HepG2 (cell line): ENCODE results near the gene INPP1. TPM values are rescaled to one million over a fixed set of nuclear protein-coding genes. Genes with fewer than 3 reads are reported as not detected.

Experiments used
- CBX2 ChIP-seq, 2 experiments: fragments of 200-600 bp in 1 of 2; sonication (generic); formaldehyde crosslinking in 1 of 2; IDR thresholded peaks; 2 replicates each; pipeline versions ENCODE4 v1.7.0 to v1.8.1; 2018 to 2022; ENCODE audit warnings: low read depth in 2 of 2, low read length in 1 of 2, mild to moderate bottlenecking in 1 of 2, missing genetic modification reagents in 1 of 2
- CENPT ChIP-seq: sonication (generic); formaldehyde crosslinking; IDR thresholded peaks from 2 replicates; pipeline ENCODE4 v1.8.0; 2022; ENCODE audit warnings: low read depth, mild to moderate bottlenecking, moderate library complexity, missing genetic modification reagents
- FUBP1 ChIP-seq: sonication (generic); formaldehyde crosslinking; IDR thresholded peaks from 2 replicates; pipeline ENCODE4 v1.5.1; 2020; ENCODE audit warnings: missing genetic modification reagents, mild to moderate bottlenecking, borderline replicate concordance
- HMG20A ChIP-seq: IDR thresholded peaks from 2 replicates; pipeline ENCODE4 v1.6.1; 2016; ENCODE audit warnings: borderline replicate concordance
- HOXA5 ChIP-seq: sonication (generic); formaldehyde crosslinking; IDR thresholded peaks from 2 replicates; pipeline ENCODE4 v1.4.0; 2020; ENCODE audit warnings: missing genetic modification reagents
- MAFK ChIP-seq, 2 experiments: IDR thresholded peaks in 1 of 2; conservative IDR thresholded peaks in 1 of 2; 2 replicates each; pipeline ENCODE4 v1.6.1; 2011; ENCODE audit warnings: improper control_type of control experiment in 2 of 2, low read length in 2 of 2
- MTA3 ChIP-seq: sonication (generic); formaldehyde crosslinking; IDR thresholded peaks from 2 replicates; pipeline ENCODE4 v1.4.0; 2020; ENCODE audit warnings: missing genetic modification reagents
- NFYC ChIP-seq: IDR thresholded peaks from 2 replicates; pipeline ENCODE4 v1.6.1; 2016; ENCODE audit warnings: missing genetic modification reagents, missing compliant biosample characterization
- PRPF4 ChIP-seq: fragments of 200-400 bp; formaldehyde crosslinking; IDR thresholded peaks from 2 replicates; pipeline ENCODE4 v1.6.1; 2016; ENCODE audit warnings: low read length, low read depth; ENCODE audit not compliant: poor library complexity, severe bottlenecking
- TBL1XR1 ChIP-seq: fragments of 150-350 bp; IDR thresholded peaks from 2 replicates; pipeline ENCODE4 v1.6.1; 2014; ENCODE audit warnings: borderline replicate concordance, low read length; ENCODE audit not compliant: partially characterized antibody
- TFE3 ChIP-seq: IDR thresholded peaks from 2 replicates; pipeline ENCODE4 v1.6.1; 2016
- TRAFD1 ChIP-seq: sonication (generic); formaldehyde crosslinking; IDR thresholded peaks from 2 replicates; pipeline ENCODE4 v1.5.1; 2020; ENCODE audit warnings: missing genetic modification reagents, mild to moderate bottlenecking, borderline replicate concordance
- ZBTB33 ChIP-seq: sonication (generic); formaldehyde crosslinking; IDR thresholded peaks from 2 replicates; pipeline ENCODE4 v1.4.0; 2020; ENCODE audit warnings: missing genetic modification reagents
- ZFY ChIP-seq: sonication (generic); formaldehyde crosslinking; IDR thresholded peaks from 2 replicates; pipeline ENCODE4 v1.4.0; 2020; ENCODE audit warnings: missing genetic modification reagents
- ZHX1 ChIP-seq: sonication (generic); formaldehyde crosslinking; IDR thresholded peaks from 2 replicates; pipeline ENCODE4 v1.8.1; 2022; ENCODE audit warnings: low read depth, mild to moderate bottlenecking, missing genetic modification reagents
- ZNF546 ChIP-seq: sonication (generic); formaldehyde crosslinking; conservative IDR thresholded peaks from 2 replicates; pipeline ENCODE4 v1.8.1; 2023; ENCODE audit warnings: mild to moderate bottlenecking, missing genetic modification reagents
- ZNF839 ChIP-seq: sonication (generic); formaldehyde crosslinking; IDR thresholded peaks from 2 replicates; pipeline ENCODE4 v1.4.0; 2020; ENCODE audit warnings: missing genetic modification reagents, mild to moderate bottlenecking, borderline replicate concordance
- polyA plus RNA-seq, 8 experiments: library from polyadenylated mRNA; depleted of rRNA in 3 of 8; stranded (reverse) in 7 of 8; unstranded in 1 of 8; fragments of >200 nt; fragmentation: Illumina TruSeq in 4 of 8; extraction: Trizol in 4 of 8; gene quantifications; 2 replicates each; pipeline versions ENCODE4 v1.2.1 to v1.2.3, GENCODE V29; 2011 to 2016; ENCODE audit warnings: low read depth in 4 of 8, missing spikeins in 1 of 8, mixed read lengths in 1 of 8; ENCODE audit not compliant: insufficient read depth in 1 of 8
- total RNA-seq, 5 experiments: library from RNA; depleted of rRNA; stranded (reverse); fragments of >200 nt; fragmentation: Illumina TruSeq; extraction: Trizol; gene quantifications; 2 replicates each; pipeline ENCODE4 v1.2.3, GENCODE V29; 2016; ENCODE audit warnings: low read depth in 1 of 5

The INPP1 gene
- total and polyA plus RNA-seq, 2 of the 13 experiments (the other 11 are each of a cell fraction or from before 2014, with no cell fraction given) = 10.0 to 13.3 TPM

GRCh38 chr2:190319555-190320498, 23.6 kb upstream of the INPP1 start, which contains the start of gene HIBCH (continued):
- TF ChIP-seq FUBP1 (no peak; the same call in 1 of the 2 replicates), HMG20A (CRISPR knock-in tag) (peak; percentile 75), HOXA5 (peak; percentile 83), ZHX1 (CRISPR knock-in tag) (peak; percentile 81; the same call in 1 of the 2 replicates), TFE3 (peak; percentile 78), MAFK (conservative IDR thresholded peaks at IDR 0.05 in 1 of 2, IDR thresholded peaks at IDR 0.05 in 1 of 2; ENCODE audit: low read length in 2 of 2) (no peak; a peak in 1 of 4 replicates), PRPF4 (no peak), TRAFD1 (CRISPR knock-in tag) (peak; percentile 71; the same call in 1 of the 2 replicates), ZBTB33 (peak; percentile 63), CBX2 (IDR thresholded peaks at IDR 0.05; ENCODE audit: low read depth, low read length) (no peak), CBX2 (CRISPR knock-in tag; IDR thresholded peaks at IDR 0.05; ENCODE audit: low read depth) (no peak), ZFY (CRISPR knock-in tag) (peak; percentile 69), ZNF839 (CRISPR knock-in tag) (peak; percentile 65; the same call in 1 of the 2 replicates), MTA3 (CRISPR knock-in tag) (no peak), TBL1XR1 (no peak), CENPT (CRISPR knock-in tag) (peak; percentile 20; the same call in 1 of the 2 replicates), ZNF546 (CRISPR knock-in tag) (peak; percentile 94; the same call in 1 of the 2 replicates), NFYC (CRISPR knock-in tag) (peak; percentile 63)
